NCI-H524 treated with DMSO at 0.1 percent for 48 hours (cell line): ENCODE measurements around the gene SUSD6.
"Not testable (repeated sequence)": the region's sequence is repeated elsewhere in the genome, so short reads cannot be mapped to it uniquely, and the experiment has no call there.

Experiments
- DNase-seq: peaks from one replicate; lab custom pipeline; 2025; lab: John Stamatoyannopoulos, UW

The SUSD6 gene

GRCh38 chr14:69713993-69714679 is 102.7 kb downstream of the SUSD6 start:
- DNase-seq, result peak; percentile 73

DNA sequence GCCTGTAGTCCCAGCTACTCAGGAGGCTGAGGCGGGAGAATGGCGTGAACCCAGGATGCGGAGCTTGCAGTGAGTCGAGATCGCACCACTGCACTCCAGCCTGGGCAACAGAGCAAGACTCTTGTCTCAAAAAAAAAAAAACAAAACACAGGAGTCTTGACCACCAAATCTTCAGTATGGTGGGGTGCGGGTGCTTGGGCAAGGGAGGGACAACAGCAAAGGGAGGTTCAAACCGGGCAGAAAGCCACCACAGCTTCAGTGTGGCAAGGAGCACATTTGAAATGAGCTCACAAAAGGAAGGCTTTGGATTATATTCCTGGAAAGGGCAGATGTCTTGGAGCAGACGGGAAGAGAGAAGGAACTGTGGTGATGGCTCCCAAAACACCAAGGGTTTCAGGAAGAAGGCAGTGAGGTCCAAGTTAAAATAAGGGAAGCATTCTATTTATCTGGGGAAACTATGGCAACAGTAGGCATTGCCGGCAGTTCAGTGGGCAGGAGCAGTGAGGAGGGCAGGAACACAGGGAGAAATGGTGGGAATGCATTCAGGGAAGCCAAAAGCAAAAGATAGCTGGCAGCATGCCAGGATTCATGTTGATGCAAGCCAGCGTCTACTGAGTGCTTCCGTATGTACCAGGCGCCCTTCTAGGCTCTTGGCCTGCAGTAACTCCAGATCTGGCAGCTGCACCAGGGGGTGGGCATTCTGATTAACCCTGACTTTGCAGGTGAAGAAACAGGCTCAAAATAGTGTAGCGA is 104.5 kb downstream of the SUSD6 start:
- DNase-seq, result peak; percentile 20

GRCh38 chr14:69716478-69717187 is 105.2 kb downstream of the SUSD6 start:
- DNase-seq, result no peak

- not testable (repeated sequence) for DNase-seq
Observed at GRCh38 chr14:69718614-69719013, 107.2 kb downstream of the SUSD6 start.

DNA sequence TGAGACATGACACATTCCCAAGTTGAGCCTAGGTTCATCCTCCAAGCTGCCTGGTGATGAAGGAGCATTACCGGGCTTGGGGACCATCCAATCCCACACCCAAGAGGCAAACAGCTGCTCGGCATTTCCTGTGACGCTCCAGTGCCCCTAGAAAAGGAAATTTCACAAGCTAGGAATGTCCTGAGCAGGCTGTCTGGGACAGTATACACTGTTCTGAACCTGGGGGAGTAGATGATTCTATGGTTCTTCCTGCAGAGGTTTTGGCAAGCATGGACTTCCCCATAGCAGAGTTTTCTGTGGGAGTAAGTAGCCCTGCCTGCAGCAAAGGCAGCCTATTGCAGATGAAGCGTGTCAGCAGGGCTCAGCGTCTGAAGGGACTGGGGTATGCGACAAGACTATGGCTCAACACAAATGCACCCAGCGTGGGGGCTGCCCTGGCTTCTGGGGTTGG is 108.1 kb downstream of the SUSD6 start:
- DNase-seq, result no peak

- DNase-seq, result no peak
Observed at GRCh38 chr14:69720912-69721311, 109.5 kb downstream of the SUSD6 start.

- peak; percentile 30 for DNase-seq
Observed at GRCh38 chr14:69726761-69727511, 115.5 kb downstream of the SUSD6 start.

- no peak for DNase-seq
Observed at GRCh38 chr14:69727860-69728259, 116.5 kb downstream of the SUSD6 start.

DNA sequence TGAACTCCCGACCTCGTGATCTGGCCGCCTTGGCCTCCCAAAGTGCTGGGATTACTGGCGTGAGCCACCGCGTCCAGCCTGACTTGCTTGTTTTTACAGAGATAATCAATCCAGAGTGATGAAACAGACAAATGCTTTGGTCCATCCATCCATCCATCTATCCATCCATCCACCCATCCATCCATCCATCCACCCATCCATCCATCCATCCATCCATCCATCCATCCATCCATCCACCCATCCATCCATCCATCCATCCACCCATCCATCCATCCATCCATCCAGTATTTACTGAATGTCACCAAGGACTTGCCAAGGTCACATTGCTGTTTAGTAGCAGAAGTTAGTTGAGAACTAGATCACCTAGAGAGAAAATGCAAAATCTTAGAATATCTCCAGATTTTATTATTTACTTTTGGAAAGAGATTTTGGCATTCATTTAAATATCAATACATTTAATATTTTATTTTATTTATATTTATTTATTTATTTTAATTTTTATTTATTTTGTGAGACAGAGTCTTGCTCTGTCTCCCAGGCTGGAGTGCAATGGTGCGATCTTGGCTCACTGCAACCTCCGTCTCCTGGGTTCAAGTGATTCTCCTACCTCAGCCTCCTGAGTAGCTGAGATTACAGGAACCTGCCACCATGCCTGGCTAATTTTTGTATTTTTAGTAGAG is 120.7 kb downstream of the SUSD6 start:
- DNase-seq, result not testable (repeated sequence)

GRCh38 chr14:69736405-69736804 is 125.0 kb downstream of the SUSD6 start:
- not testable (repeated sequence) for DNase-seq

DNA sequence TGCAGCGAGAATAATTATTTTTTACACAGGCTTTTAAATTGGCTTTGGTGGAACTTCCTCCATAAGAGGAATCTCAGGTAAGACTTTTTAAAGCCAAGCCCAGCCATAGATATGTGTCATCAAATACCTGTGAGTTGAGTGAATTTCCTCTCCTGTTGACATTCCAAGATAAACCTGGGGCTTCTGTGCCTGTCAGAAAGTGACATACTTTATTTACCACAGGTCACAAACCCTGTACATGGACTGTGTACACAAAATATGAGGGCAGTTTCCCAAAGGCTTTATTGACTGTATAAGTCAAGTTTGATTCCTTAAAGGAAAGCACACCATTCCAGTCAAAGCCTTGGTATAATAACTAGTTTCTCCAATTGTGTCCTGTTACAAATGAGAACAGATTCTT is 129.7 kb downstream of the SUSD6 start:
- no peak for DNase-seq

DNA sequence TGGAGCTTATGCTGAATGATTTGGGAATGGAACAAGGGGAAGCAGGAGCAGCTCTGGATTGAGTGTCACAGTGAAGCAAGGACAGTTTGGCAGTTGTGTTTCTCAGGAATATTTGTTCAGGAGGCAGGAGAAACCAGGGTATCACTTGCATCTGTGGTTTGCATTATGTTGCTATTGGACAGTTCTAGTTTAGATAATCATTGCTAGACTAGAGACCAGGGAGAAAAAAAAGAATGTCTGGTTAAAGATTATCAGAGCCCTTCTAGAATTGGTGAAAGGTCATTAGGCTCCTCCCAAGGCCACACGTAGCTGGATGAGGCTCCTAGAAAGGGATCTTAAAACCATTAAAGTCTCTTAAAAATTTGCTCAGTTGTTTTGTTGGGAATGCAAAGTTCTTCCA is 138.6 kb downstream of the SUSD6 start:
- no peak for DNase-seq

DNA sequence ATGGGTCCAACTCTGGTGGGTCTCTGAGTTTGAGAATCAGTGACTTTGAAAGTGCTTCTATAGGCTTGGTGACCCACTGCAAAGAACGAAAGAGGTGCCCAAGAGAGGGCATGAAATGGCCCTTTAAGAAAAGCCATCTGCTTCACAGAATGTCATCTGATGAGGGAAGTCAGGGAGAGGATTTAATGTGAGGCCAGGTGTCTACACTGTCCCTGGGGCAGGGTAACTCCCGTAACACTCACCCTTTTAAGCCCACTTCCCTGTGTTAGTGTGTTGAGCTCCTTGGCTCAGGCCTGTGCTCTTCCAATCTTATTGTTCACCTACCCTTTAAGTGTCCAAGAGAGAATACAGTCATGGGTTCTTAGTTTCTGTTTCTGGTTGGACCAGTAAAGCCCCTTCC is 139.1 kb downstream of the SUSD6 start:
- peak; percentile 21 for DNase-seq

DNA sequence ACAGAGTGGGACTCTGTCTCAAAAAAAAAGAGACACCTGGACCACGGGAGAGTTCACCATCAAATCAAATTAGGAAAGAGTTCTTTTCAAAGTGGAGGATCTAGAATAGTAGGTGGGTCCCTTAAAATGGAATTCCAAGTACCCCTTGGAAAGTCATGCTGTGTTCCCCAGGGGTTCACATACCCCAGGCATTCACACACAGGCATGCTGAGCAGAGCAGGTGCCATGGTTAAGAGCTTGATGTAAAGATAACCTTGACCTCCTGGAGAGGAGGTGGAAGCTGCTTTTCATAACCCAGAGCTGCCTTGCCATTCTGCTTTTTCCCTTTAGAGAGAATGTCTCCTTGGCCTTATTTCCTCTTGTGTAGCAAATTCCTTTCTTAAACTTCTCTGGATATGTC is 141.4 kb downstream of the SUSD6 start:
- no peak for DNase-seq

DNA sequence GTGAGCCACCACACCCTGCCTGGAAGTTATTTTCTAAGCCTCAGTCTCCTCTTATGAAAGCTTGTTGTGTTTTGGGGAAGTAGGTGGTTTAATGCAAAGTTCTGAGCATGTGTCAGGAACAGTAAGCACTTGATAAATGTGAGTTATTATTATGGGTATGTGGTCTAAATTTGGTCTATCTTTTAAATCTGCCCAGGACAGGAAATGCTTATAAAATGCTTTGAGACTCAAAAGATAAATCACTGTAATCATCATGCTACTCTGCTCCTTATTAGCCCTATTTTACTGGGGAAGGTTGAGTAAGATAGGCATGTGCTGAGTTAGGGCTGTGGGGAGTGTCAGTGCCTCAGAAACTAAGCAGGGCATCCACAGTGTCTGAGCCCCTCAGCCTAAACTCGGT is 142.5 kb downstream of the SUSD6 start:
- DNase-seq, result no peak

- DNase-seq, result no peak
Observed at GRCh38 chr14:69754487-69754886, 143.1 kb downstream of the SUSD6 start.

GRCh38 chr14:69755296-69755695 is 143.9 kb downstream of the SUSD6 start:
- no peak for DNase-seq

GRCh38 chr14:69755784-69756183 is 144.4 kb downstream of the SUSD6 start:
- no peak for DNase-seq

- DNase-seq, result no peak
Observed at GRCh38 chr14:69756298-69756697, 144.9 kb downstream of the SUSD6 start.

DNA sequence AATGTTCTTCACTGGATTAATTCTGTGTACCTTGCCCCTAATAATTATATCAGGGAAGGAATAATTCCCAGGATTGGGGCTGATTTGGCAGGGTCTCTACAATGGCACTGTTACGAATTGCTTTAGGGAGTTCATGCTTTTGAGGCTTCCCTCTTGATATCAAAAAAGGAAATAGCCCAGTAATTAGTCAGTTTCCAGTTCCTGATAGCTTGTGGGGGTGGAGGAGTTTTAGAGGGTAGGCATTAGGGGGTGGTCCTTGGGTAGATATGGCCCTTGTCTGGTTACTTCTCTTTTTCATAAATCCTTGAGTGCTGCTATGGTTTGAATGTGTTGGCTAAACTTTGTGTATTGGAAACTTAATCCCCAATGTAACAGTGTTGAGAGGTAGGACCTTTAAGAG is 149.4 kb downstream of the SUSD6 start:
- DNase-seq, result no peak

DNA sequence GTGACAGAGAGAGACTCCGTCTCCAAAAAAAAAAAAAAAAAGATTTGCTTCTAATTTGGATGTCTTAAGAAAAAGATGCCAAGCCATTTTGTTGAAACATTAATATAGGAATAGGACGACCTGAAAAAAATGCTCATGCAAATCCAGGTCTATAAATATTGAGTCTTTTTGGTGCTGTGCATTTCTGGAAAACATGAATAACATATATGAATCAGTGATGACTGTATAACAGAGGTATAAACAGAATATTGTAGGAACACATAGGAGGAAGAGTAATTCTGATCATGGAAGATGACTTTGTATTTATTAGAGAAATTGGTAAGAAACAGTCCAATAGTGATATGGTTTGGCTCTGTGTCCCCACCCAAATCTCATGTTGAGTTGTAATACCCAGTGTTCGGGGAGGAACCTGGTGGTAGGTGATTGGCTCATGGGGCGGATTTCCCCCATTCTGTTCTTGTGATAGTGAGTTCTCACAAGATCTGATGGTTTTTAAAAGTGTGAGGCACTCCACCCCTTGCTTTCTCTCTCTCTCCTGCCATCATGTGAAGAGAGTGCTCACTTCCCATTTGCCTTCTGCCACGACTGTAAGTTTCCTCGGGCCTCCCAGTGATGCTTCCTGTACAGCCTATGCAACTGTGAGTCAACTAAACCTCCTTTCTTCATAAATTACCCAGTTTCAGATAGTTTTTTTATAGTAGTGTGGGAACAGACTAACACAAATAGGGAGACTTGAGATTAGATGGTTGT is 152.5 kb downstream of the SUSD6 start:
- DNase-seq, result no peak
